H9 (cell line): Measurements from ENCODE around the gene FMO3. TPM values are rescaled to one million over a fixed set of nuclear protein-coding genes. Genes with fewer than 3 reads are reported as not detected.

Experiments
- DNase-seq: peaks from one replicate; pipeline ENCODE4 v3.0.0-alpha.2; 2017
- H2AFZ ChIP-seq: one replicate; pipeline ENCODE4 v1.6.1; 2013; ENCODE audit warnings: mild to moderate bottlenecking, low read length, control low read depth, moderate library complexity
- H2AK5ac ChIP-seq: 2 replicates; pipeline ENCODE4 v1.6.1; 2013; ENCODE audit warnings: low read length, control low read depth, mixed read lengths; ENCODE audit not compliant: insufficient read length
- H2BK120ac ChIP-seq: one replicate; pipeline ENCODE4 v1.6.1; 2013; ENCODE audit warnings: low read depth, mild to moderate bottlenecking, low read length, control low read depth, inconsistent platforms; ENCODE audit not compliant: poor library complexity, severe bottlenecking
- H2BK12ac ChIP-seq: 2 replicates; pipeline ENCODE4 v1.6.1; 2013; ENCODE audit warnings: low read length, control low read depth, mixed read lengths, low read depth; ENCODE audit not compliant: insufficient read length
- H2BK15ac ChIP-seq: 2 replicates; pipeline ENCODE4 v1.6.1; 2013; ENCODE audit warnings: low read depth, low read length, control low read depth
- H2BK20ac ChIP-seq: one replicate; pipeline ENCODE4 v1.6.1; 2013; ENCODE audit warnings: low read depth, mild to moderate bottlenecking, low read length, control low read depth, inconsistent platforms; ENCODE audit not compliant: poor library complexity, severe bottlenecking
- H2BK5ac ChIP-seq: 2 replicates; pipeline ENCODE4 v1.6.1; 2013; ENCODE audit warnings: low read length, control low read depth, mixed read lengths; ENCODE audit not compliant: insufficient read length
- H3K14ac ChIP-seq: 2 replicates; pipeline ENCODE4 v1.6.1; 2013; ENCODE audit warnings: low read length, control low read depth; ENCODE audit not compliant: insufficient read depth
- H3K18ac ChIP-seq: 2 replicates; pipeline ENCODE4 v1.6.1; 2013; ENCODE audit warnings: low read depth, mild to moderate bottlenecking, mixed read lengths, low read length, control low read depth; ENCODE audit not compliant: insufficient read length
- H3K23ac ChIP-seq: 2 replicates; pipeline ENCODE4 v1.6.1; 2013; ENCODE audit warnings: low read length, control low read depth, mixed read lengths, low read depth; ENCODE audit not compliant: insufficient read length
- H3K23me2 ChIP-seq: 2 replicates; pipeline ENCODE4 v1.6.1; 2013; ENCODE audit warnings: low read depth, mild to moderate bottlenecking, mixed read lengths, low read length, control low read depth; ENCODE audit not compliant: insufficient read length, poor library complexity, severe bottlenecking
- H3K27ac ChIP-seq: 2 replicates; pipeline ENCODE4 v1.5.1; 2013; ENCODE audit warnings: low read length, control low read depth, mixed read lengths, low read depth; ENCODE audit not compliant: insufficient read length
- H3K27me3 ChIP-seq: 2 replicates; pipeline ENCODE4 v1.6.1; 2013; ENCODE audit warnings: low read length, control low read depth, inconsistent platforms; ENCODE audit not compliant: insufficient read depth
- H3K4ac ChIP-seq: 2 replicates; pipeline ENCODE4 v1.6.1; 2013; ENCODE audit warnings: low read depth, mild to moderate bottlenecking, control low read depth, inconsistent platforms, low read length, moderate library complexity
- H3K4me1 ChIP-seq: 2 replicates; pipeline ENCODE4 v1.6.1; 2013; ENCODE audit warnings: low read length, control low read depth, inconsistent platforms; ENCODE audit not compliant: insufficient read depth
- H3K4me2 ChIP-seq: 2 replicates; pipeline ENCODE4 v1.6.1; 2013; ENCODE audit warnings: low read length, control low read depth, mixed read lengths; ENCODE audit not compliant: insufficient read length, insufficient read depth
- H3K56ac ChIP-seq: 2 replicates; pipeline ENCODE4 v1.6.1; 2013; ENCODE audit warnings: low read depth, mild to moderate bottlenecking, mixed read lengths, low read length, control low read depth; ENCODE audit not compliant: insufficient read length
- H3K79me1 ChIP-seq: 2 replicates; pipeline ENCODE4 v1.6.1; 2013; ENCODE audit warnings: low read depth, mild to moderate bottlenecking, moderate library complexity, low read length, control low read depth, inconsistent platforms; ENCODE audit not compliant: insufficient read depth, poor library complexity, severe bottlenecking
- H3K79me2 ChIP-seq: 2 replicates; pipeline ENCODE4 v1.6.1; 2013; ENCODE audit warnings: low read length, control low read depth, inconsistent platforms; ENCODE audit not compliant: insufficient read depth
- H3K9ac ChIP-seq: 2 replicates; pipeline ENCODE4 v1.6.1; 2013; ENCODE audit warnings: low read length, control low read depth, mixed read lengths; ENCODE audit not compliant: insufficient read length; ENCODE audit errors: extremely low read depth
- H3K9me3 ChIP-seq: one replicate; pipeline ENCODE4 v1.6.1; 2013; ENCODE audit warnings: low read depth, low read length, inconsistent platforms; ENCODE audit not compliant: control insufficient read depth
- H3T11ph ChIP-seq: one replicate; pipeline ENCODE4 v1.6.1; 2013; ENCODE audit warnings: mild to moderate bottlenecking, low read length, control low read depth, inconsistent platforms
- H4K20me1 ChIP-seq: one replicate; pipeline ENCODE4 v1.6.1; 2013; ENCODE audit not compliant: control insufficient read depth, insufficient read length, insufficient read depth
- H4K5ac ChIP-seq: 2 replicates; pipeline ENCODE4 v1.6.1; 2013; ENCODE audit warnings: low read depth, mild to moderate bottlenecking, mixed read lengths, low read length, control low read depth; ENCODE audit not compliant: insufficient read length
- H4K8ac ChIP-seq: replicated peaks from 2 replicates; pipeline ENCODE4 v1.6.1; 2013; ENCODE audit warnings: low read length, control low read depth, mixed read lengths, low read depth; ENCODE audit not compliant: insufficient read length
- H4K91ac ChIP-seq: 2 replicates; pipeline ENCODE4 v1.6.1; 2013; ENCODE audit warnings: low read depth, mild to moderate bottlenecking, moderate library complexity, mixed read lengths, low read length, control low read depth; ENCODE audit not compliant: insufficient read length
- H3K27ac Mint-ChIP-seq, 3 experiments: 2 replicates in 2 of 3; 3 replicates in 1 of 3; pipeline ENCODE4 v1.8.0; 2020 to 2021; ENCODE audit warnings: mixed read lengths in 3 of 3, mild to moderate bottlenecking in 1 of 3, moderate library complexity in 1 of 3
- H3K27me3 Mint-ChIP-seq: 2 replicates; pipeline ENCODE4 v1.8.0; 2021; ENCODE audit warnings: low read depth, mild to moderate bottlenecking, moderate library complexity, mixed read lengths
- H3K36me3 Mint-ChIP-seq, 3 experiments: 2 replicates in 2 of 3; 3 replicates in 1 of 3; pipeline ENCODE4 v1.8.0; 2020 to 2021; ENCODE audit warnings: low read depth in 3 of 3, mixed read lengths in 3 of 3; ENCODE audit not compliant: insufficient read depth in 1 of 3
- H3K4me1 Mint-ChIP-seq, 2 experiments: 2 replicates each; pipeline ENCODE4 v1.8.0; 2020; ENCODE audit warnings: mixed read lengths in 2 of 2
- H3K4me3 Mint-ChIP-seq, 2 experiments: 2 replicates in 1 of 2; 3 replicates in 1 of 2; pipeline ENCODE4 v1.8.0; 2020 to 2021; ENCODE audit warnings: mild to moderate bottlenecking in 2 of 2, mixed read lengths in 2 of 2, moderate library complexity in 1 of 2
- H3K9me3 Mint-ChIP-seq, 2 experiments: 2 replicates in 1 of 2; 3 replicates in 1 of 2; pipeline ENCODE4 v1.8.0; 2020; ENCODE audit warnings: mild to moderate bottlenecking in 2 of 2, mixed read lengths in 2 of 2, moderate library complexity in 1 of 2
- total RNA-seq: library from RNA; stranded (reverse); gene quantifications from 2 replicates; pipeline ENCODE4 v1.2.1, GENCODE V29; 2021
- TF ChIP-seq, protein P1 (sequence below): fragments of 200-600 bp; sonication (generic); conservative IDR thresholded peaks from 3 replicates; pipeline ENCODE4 v1.8.0; 2021; ENCODE audit warnings: antibody characterized with exemption, mild to moderate bottlenecking

FMO3 gene
- total RNA-seq, 1 experiment from 2014 or later: not detected

DNA sequence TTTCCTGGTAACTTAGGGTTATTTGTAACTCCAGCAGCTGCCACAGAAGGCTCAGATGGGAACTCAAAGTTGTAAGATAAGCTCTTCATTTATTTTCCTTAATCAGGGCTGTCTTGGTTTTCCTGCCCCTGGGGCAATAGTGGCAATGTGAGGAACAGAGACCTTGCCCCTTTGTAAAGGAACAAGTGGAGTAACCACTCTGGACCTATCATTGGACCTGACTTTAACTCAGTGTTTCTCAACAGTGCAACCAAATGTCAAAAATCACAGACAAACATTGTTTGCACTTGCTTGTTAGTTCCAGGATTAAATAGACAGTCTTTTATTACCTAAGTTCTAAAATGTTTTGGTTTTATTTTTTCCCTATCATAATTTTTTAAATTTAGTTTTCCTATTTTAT is 2.8 kb upstream of the FMO3 start:
- no peaks in the 10 kb centered on the region for H3K27me3 ChIP-seq
- H3K23ac ChIP-seq: no peak overlapping the region
- no peak overlapping the region for H3K4ac ChIP-seq
- H3K9me3 ChIP-seq: no peaks in the 10 kb centered on the region
- TF ChIP-seq, protein P1, sequence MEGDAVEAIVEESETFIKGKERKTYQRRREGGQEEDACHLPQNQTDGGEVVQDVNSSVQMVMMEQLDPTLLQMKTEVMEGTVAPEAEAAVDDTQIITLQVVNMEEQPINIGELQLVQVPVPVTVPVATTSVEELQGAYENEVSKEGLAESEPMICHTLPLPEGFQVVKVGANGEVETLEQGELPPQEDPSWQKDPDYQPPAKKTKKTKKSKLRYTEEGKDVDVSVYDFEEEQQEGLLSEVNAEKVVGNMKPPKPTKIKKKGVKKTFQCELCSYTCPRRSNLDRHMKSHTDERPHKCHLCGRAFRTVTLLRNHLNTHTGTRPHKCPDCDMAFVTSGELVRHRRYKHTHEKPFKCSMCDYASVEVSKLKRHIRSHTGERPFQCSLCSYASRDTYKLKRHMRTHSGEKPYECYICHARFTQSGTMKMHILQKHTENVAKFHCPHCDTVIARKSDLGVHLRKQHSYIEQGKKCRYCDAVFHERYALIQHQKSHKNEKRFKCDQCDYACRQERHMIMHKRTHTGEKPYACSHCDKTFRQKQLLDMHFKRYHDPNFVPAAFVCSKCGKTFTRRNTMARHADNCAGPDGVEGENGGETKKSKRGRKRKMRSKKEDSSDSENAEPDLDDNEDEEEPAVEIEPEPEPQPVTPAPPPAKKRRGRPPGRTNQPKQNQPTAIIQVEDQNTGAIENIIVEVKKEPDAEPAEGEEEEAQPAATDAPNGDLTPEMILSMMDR: no peak
- H4K91ac ChIP-seq: no peak overlapping the region
- H3K14ac ChIP-seq: no peak overlapping the region
- no peak overlapping the region for H3K18ac ChIP-seq
- no peak overlapping the region for H2AK5ac ChIP-seq
- DNase-seq: no peak
- H2BK5ac ChIP-seq: no peak overlapping the region
- H3K27ac Mint-ChIP-seq: no peak overlapping the region
- H2BK20ac ChIP-seq: no peak overlapping the region
- no peaks in the 10 kb centered on the region for H3K79me2 ChIP-seq
- H3K23me2 ChIP-seq: no peaks in the 10 kb centered on the region
- H3K36me3 Mint-ChIP-seq: no peaks in the 10 kb centered on the region
- no peak overlapping the region for H2BK15ac ChIP-seq
- no peak overlapping the region for H3K9ac ChIP-seq
- H4K8ac ChIP-seq: no peak overlapping the region
- H3K27ac ChIP-seq: no peak overlapping the region
- H3K4me1 Mint-ChIP-seq: no peaks in the 10 kb centered on the region
- H3K4me3 Mint-ChIP-seq: no peak overlapping the region
- no peak overlapping the region for H3K56ac ChIP-seq
- H3K4me1 ChIP-seq: no peaks in the 10 kb centered on the region
- no peak overlapping the region for H3K4me2 ChIP-seq
- no peak overlapping the region for H2BK12ac ChIP-seq
- no peaks in the 10 kb centered on the region for H3K79me1 ChIP-seq
- H3T11ph ChIP-seq: no peak overlapping the region
- H3K27me3 Mint-ChIP-seq: no peaks in the 10 kb centered on the region
- H2BK120ac ChIP-seq: no peak overlapping the region
- no peaks in the 10 kb centered on the region for H3K9me3 Mint-ChIP-seq
- H4K20me1 ChIP-seq: no peaks in the 10 kb centered on the region
- no peak overlapping the region for H2AFZ ChIP-seq
- no peak overlapping the region for H4K5ac ChIP-seq
